Measurements from ENCODE around the gene HOXA9.

GRCh38 chr7:27175626-27176523 is 10.5 kb upstream of the HOXA9 start:
- TF ChIP-seq CTCF (IDR thresholded peaks at IDR 0.05) (peak in 2 of 4 experiments; percentile 3), POLR2AphosphoS5 (IDR thresholded peaks at IDR 0.05) (no peak)
